GM21360 (cell line): ENCODE data around the gene UQCC2.

Experiments
- ATAC-seq: cut with Tn5 transposase; IDR thresholded peaks from one replicate; pipeline ENCODE4 v1.9.1; 2021; ENCODE audit warnings: mild to moderate bottlenecking, moderate library complexity; ENCODE audit not compliant: unreplicated experiment

UQCC2 gene

GRCh38 chr6:33711140-33712129 is at the start of gene UQCC2:
Gene UQCC2 (minus strand): TSS chr6:33711700. CDS start chr6:33711686, 14 bp downstream.
- ATAC-seq: peak; percentile 85

- ATAC-seq: no peak
Observed at GRCh38 chr6:33759887-33760629, 48.6 kb upstream of the UQCC2 start.

- ATAC-seq: no peak
Observed at GRCh38 chr6:33758815-33759216, 47.3 kb upstream of the UQCC2 start.

- ATAC-seq: no peak
Observed at GRCh38 chr6:33757906-33758305, 46.4 kb upstream of the UQCC2 start.

GRCh38 chr6:33757113-33757512 is 45.6 kb upstream of the UQCC2 start:
- ATAC-seq: no peak

GRCh38 chr6:33756211-33756954 is 44.9 kb upstream of the UQCC2 start:
- no peak for ATAC-seq

GRCh38 chr6:33755070-33755869 is 43.8 kb upstream of the UQCC2 start:
- no peak for ATAC-seq

GRCh38 chr6:33754222-33754621 is 42.7 kb upstream of the UQCC2 start:
- ATAC-seq: no peak

- ATAC-seq: no peak
Observed at GRCh38 chr6:33752646-33753015, 41.1 kb upstream of the UQCC2 start.

- no peak for ATAC-seq
Observed at GRCh38 chr6:33751771-33752645, 40.5 kb upstream of the UQCC2 start.

- ATAC-seq: no peak
Observed at GRCh38 chr6:33750244-33750991, 38.9 kb upstream of the UQCC2 start.

- ATAC-seq: no peak
Observed at GRCh38 chr6:33749401-33749800, 37.9 kb upstream of the UQCC2 start.

GRCh38 chr6:33748841-33749240 is 37.3 kb upstream of the UQCC2 start:
- ATAC-seq: no peak

- ATAC-seq: no peak
Observed at GRCh38 chr6:33747823-33748222, 36.3 kb upstream of the UQCC2 start.

GRCh38 chr6:33746651-33747100 is 35.2 kb upstream of the UQCC2 start, which contains the start of gene IP6K3:
Gene IP6K3 (minus strand): TSS chr6:33746905. CDS start chr6:33735476, 11,429 bp downstream.
- no peak for ATAC-seq

GRCh38 chr6:33746036-33746600 is 34.6 kb upstream of the UQCC2 start:
- ATAC-seq: no peak

- ATAC-seq: no peak
Observed at GRCh38 chr6:33745548-33745947, 34.0 kb upstream of the UQCC2 start.

GRCh38 chr6:33744895-33745546 is 33.5 kb upstream of the UQCC2 start:
- no peak for ATAC-seq
